GM18868 (cell line): ENCODE data around the gene SLC35A4.

Experiments used
- ATAC-seq: cut with Tn5 transposase; IDR thresholded peaks from one replicate; pipeline ENCODE4 v1.9.1; 2021; ENCODE audit warnings: mild to moderate bottlenecking, moderate library complexity; ENCODE audit not compliant: unreplicated experiment

SLC35A4 gene

GRCh38 chr5:140564196-140565023 is at the start of gene SLC35A4, which contains the start of gene APBB3:
Gene SLC35A4 (plus strand): TSS chr5:140564828. CDS start chr5:140567170, 2,342 bp downstream.
Gene APBB3 (minus strand): TSS chr5:140564598. CDS start chr5:140564245, 353 bp downstream.
- ATAC-seq = peak; percentile 87

- no peak for ATAC-seq
These were observed 40.6 kb upstream of the SLC35A4 start for GRCh38 chr5:140524003-140524402.

GRCh38 chr5:140540227-140540626 is 24.4 kb upstream of the SLC35A4 start:
- ATAC-seq = no peak

- no peak for ATAC-seq
These were observed 21.7 kb upstream of the SLC35A4 start for GRCh38 chr5:140542972-140543371.

- ATAC-seq = no peak
These were observed 19.6 kb upstream of the SLC35A4 start for GRCh38 chr5:140544986-140545385.

- ATAC-seq = no peak
These were observed 19.0 kb upstream of the SLC35A4 start for GRCh38 chr5:140545606-140546005.

GRCh38 chr5:140546851-140547507 is 17.6 kb upstream of the SLC35A4 start:
- ATAC-seq = no peak

- ATAC-seq = peak; percentile 99
These were observed 16.9 kb upstream of the SLC35A4 start, which contains the start of gene EIF4EBP3 for GRCh38 chr5:140547508-140548299. Gene EIF4EBP3 (plus strand): TSS chr5:140547662. CDS start chr5:140547738, 76 bp downstream.

- ATAC-seq = peak; percentile 2
These were observed 16.3 kb upstream of the SLC35A4 start for GRCh38 chr5:140548300-140548688.

GRCh38 chr5:140548791-140549190 is 15.8 kb upstream of the SLC35A4 start:
- ATAC-seq = no peak

- ATAC-seq = no peak
These were observed 15.1 kb upstream of the SLC35A4 start for GRCh38 chr5:140549237-140550144.

GRCh38 chr5:140550147-140551079 is 14.2 kb upstream of the SLC35A4 start:
- no peak for ATAC-seq

GRCh38 chr5:140551872-140552271 is 12.8 kb upstream of the SLC35A4 start:
- no peak for ATAC-seq

- ATAC-seq = no peak
These were observed 11.0 kb upstream of the SLC35A4 start for GRCh38 chr5:140553657-140554056.

- ATAC-seq = no peak
These were observed 10.2 kb upstream of the SLC35A4 start for GRCh38 chr5:140554454-140554853.

GRCh38 chr5:140555747-140556312 is 8.8 kb upstream of the SLC35A4 start:
- ATAC-seq = no peak

GRCh38 chr5:140556438-140556837 is 8.2 kb upstream of the SLC35A4 start:
- no peak for ATAC-seq

- ATAC-seq = peak; percentile 96
These were observed 7.4 kb upstream of the SLC35A4 start, which contains the start of gene SRA1 for GRCh38 chr5:140557136-140557805. Gene SRA1 (minus strand): TSS chr5:140557473. CDS start chr5:140557452, 21 bp downstream.
